Osteoblast (primary cell): ENCODE measurements around the gene BORCS5. TPM values are rescaled to one million over a fixed set of nuclear protein-coding genes. Genes with fewer than 3 reads are reported as not detected.

ENCODE experiments used
- DNase-seq: peaks from one replicate; pipeline ENCODE4 v3.0.0; 2011; ENCODE audit warnings: low spot score, mixed read lengths; ENCODE audit not compliant: insufficient read length; ENCODE audit errors: missing footprints
- H2AFZ ChIP-seq: 2 replicates; pipeline ENCODE4 v1.6.0; 2011; ENCODE audit warnings: mild to moderate bottlenecking, low read length
- H3K27ac ChIP-seq: 2 replicates; pipeline ENCODE4 v1.5.1; 2011; ENCODE audit warnings: mild to moderate bottlenecking, low read depth, low read length, moderate library complexity
- H3K27me3 ChIP-seq: 2 replicates; pipeline ENCODE4 v1.6.0; 2012; ENCODE audit warnings: mild to moderate bottlenecking, control low read depth, inconsistent platforms, low read length, moderate library complexity; ENCODE audit not compliant: insufficient read depth
- H3K36me3 ChIP-seq: 2 replicates; pipeline ENCODE4 v1.5.1; 2011; ENCODE audit warnings: mild to moderate bottlenecking, low read length, control low read depth, moderate library complexity; ENCODE audit not compliant: insufficient read depth
- H3K4me1 ChIP-seq: 2 replicates; pipeline ENCODE4 v1.5.1; 2011; ENCODE audit warnings: mild to moderate bottlenecking, low read length, control low read depth, moderate library complexity; ENCODE audit not compliant: insufficient read depth
- H3K4me2 ChIP-seq: 2 replicates; pipeline ENCODE4 v1.6.0; 2011; ENCODE audit warnings: mild to moderate bottlenecking, low read length; ENCODE audit not compliant: insufficient read depth
- H3K4me3 ChIP-seq: fragments of 200-600 bp; sonication (generic); 3 replicates; pipeline ENCODE4 v1.5.1; 2012; ENCODE audit warnings: mild to moderate bottlenecking, low read length, inconsistent platforms; ENCODE audit not compliant: insufficient read depth
- H3K79me2 ChIP-seq: 2 replicates; pipeline ENCODE4 v1.6.0; 2012; ENCODE audit warnings: mild to moderate bottlenecking, low read length, control low read depth, inconsistent platforms; ENCODE audit not compliant: insufficient read depth
- H3K9me3 ChIP-seq: 2 replicates; pipeline ENCODE4 v1.5.1; 2011; ENCODE audit warnings: low read depth, low read length, control low read depth
- H4K20me1 ChIP-seq: 2 replicates; pipeline ENCODE4 v1.6.0; 2012; ENCODE audit warnings: mild to moderate bottlenecking, low read length, control low read depth; ENCODE audit not compliant: insufficient read depth
- CTCF ChIP-seq: IDR thresholded peaks from 2 replicates; pipeline ENCODE4 v1.5.1; 2011; ENCODE audit warnings: mild to moderate bottlenecking, low read depth, low read length, moderate library complexity; ENCODE audit errors: extremely low read depth
- total RNA-seq: library from RNA; depleted of rRNA; stranded (reverse); fragments of >200 nt; gene quantifications from 2 replicates; pipeline ENCODE4 v1.2.3, GENCODE V29; 2012

BORCS5 gene
- total RNA-seq, 1 donor = 14.8 TPM

- H4K20me1 ChIP-seq = peaks cover 3% of the 10 kb centered on the region
- no peaks in the 10 kb centered on the region for H3K79me2 ChIP-seq
- H3K27ac ChIP-seq = no peak overlapping the region
- H2AFZ ChIP-seq = no peak overlapping the region
- H3K4me1 ChIP-seq = no peaks in the 10 kb centered on the region
- no peak overlapping the region for H3K4me3 ChIP-seq
- H3K9me3 ChIP-seq = no peaks in the 10 kb centered on the region
- no peak overlapping the region for H3K4me2 ChIP-seq
- no peaks in the 10 kb centered on the region for H3K36me3 ChIP-seq
- H3K27me3 ChIP-seq = no peaks in the 10 kb centered on the region
- DNase-seq = no peak
- no peak for TF ChIP-seq CTCF
Observed at GRCh38 chr12:12491606-12492005, 134.7 kb downstream of the BORCS5 start.

- Histone ChIP-seq H3K79me2 (no peaks in the 10 kb centered on the region), H3K4me1 (no peaks in the 10 kb centered on the region), H3K4me2 (no peak overlapping the region), H3K36me3 (no peaks in the 10 kb centered on the region), H3K9me3 (no peaks in the 10 kb centered on the region), H3K27ac (no peak overlapping the region), H2AFZ (no peak overlapping the region), H3K4me3 (no peak overlapping the region), H4K20me1 (peaks cover 3% of the 10 kb centered on the region), H3K27me3 (no peaks in the 10 kb centered on the region)
- no peak for DNase-seq
- TF ChIP-seq CTCF = no peak
Observed at GRCh38 chr12:12492547-12492946, 135.7 kb downstream of the BORCS5 start.

- no peak for DNase-seq
- H3K27me3 ChIP-seq = no peaks in the 10 kb centered on the region
- H3K27ac ChIP-seq = no peak overlapping the region
- no peaks in the 10 kb centered on the region for H3K4me1 ChIP-seq
- H2AFZ ChIP-seq = no peak overlapping the region
- no peak overlapping the region for H3K4me2 ChIP-seq
- H3K4me3 ChIP-seq = no peak overlapping the region
- no peaks in the 10 kb centered on the region for H3K9me3 ChIP-seq
- no peaks in the 10 kb centered on the region for H3K36me3 ChIP-seq
- TF ChIP-seq CTCF = no peak
- peaks cover 3% of the 10 kb centered on the region for H4K20me1 ChIP-seq
- H3K79me2 ChIP-seq = no peaks in the 10 kb centered on the region
Observed at GRCh38 chr12:12495536-12495935, 138.7 kb downstream of the BORCS5 start.

GRCh38 chr12:12498210-12498609, 141.3 kb downstream of the BORCS5 start:
- Histone ChIP-seq H3K4me2 (no peak overlapping the region), H3K36me3 (no peaks in the 10 kb centered on the region), H3K9me3 (no peaks in the 10 kb centered on the region), H3K79me2 (no peaks in the 10 kb centered on the region), H3K27ac (no peak overlapping the region), H4K20me1 (peaks cover 3% of the 10 kb centered on the region), H3K4me1 (no peaks in the 10 kb centered on the region), H3K27me3 (no peaks in the 10 kb centered on the region), H3K4me3 (no peak overlapping the region), H2AFZ (no peak overlapping the region)
- TF ChIP-seq CTCF = no peak
- DNase-seq = no peak
